MM.1S (cell line): ENCODE data around the gene PHLPP2.

ENCODE experiments used
- DNase-seq: peaks from one replicate; pipeline ENCODE4 v3.0.0-alpha.2; 2015
- H2AFZ ChIP-seq: fragments of 300-600 bp; sonication (generic); 2 replicates; pipeline ENCODE4 v1.6.0; 2016; ENCODE audit warnings: antibody characterized with exemption, low read length
- H3F3A ChIP-seq: fragments of 300-600 bp; sonication (generic); 2 replicates; pipeline ENCODE4 v1.6.1; 2016; ENCODE audit warnings: mild to moderate bottlenecking, antibody characterized with exemption, low read length, moderate library complexity, mixed read lengths; ENCODE audit not compliant: insufficient read depth
- H3K27ac ChIP-seq: fragments of 300-600 bp; sonication (generic); 2 replicates; pipeline ENCODE4 v1.5.1; 2016; ENCODE audit warnings: mild to moderate bottlenecking, low read length
- H3K27me3 ChIP-seq: fragments of 300-600 bp; sonication (generic); replicated peaks from 2 replicates; pipeline ENCODE4 v1.6.0; 2016; ENCODE audit warnings: low read length; ENCODE audit not compliant: insufficient read depth
- H3K36me3 ChIP-seq: fragments of 300-600 bp; sonication (generic); replicated peaks from 2 replicates; pipeline ENCODE4 v1.6.1; 2016; ENCODE audit warnings: mild to moderate bottlenecking, low read length, mixed read lengths; ENCODE audit not compliant: insufficient read depth
- H3K4me1 ChIP-seq: fragments of 300-600 bp; sonication (generic); 2 replicates; pipeline ENCODE4 v1.6.1; 2016; ENCODE audit warnings: low read length, mixed read lengths
- H3K4me2 ChIP-seq: fragments of 300-600 bp; sonication (generic); 2 replicates; pipeline ENCODE4 v1.6.0; 2016; ENCODE audit warnings: low read depth, low read length
- H3K4me3 ChIP-seq: fragments of 300-600 bp; sonication (generic); 2 replicates; pipeline ENCODE4 v1.5.1; 2016; ENCODE audit warnings: low read length, mixed read lengths
- H3K79me2 ChIP-seq: fragments of 300-600 bp; sonication (generic); 2 replicates; pipeline ENCODE4 v1.6.1; 2016; ENCODE audit warnings: mixed run types, low read length, mixed read lengths
- H3K9ac ChIP-seq: fragments of 300-600 bp; sonication (generic); 2 replicates; pipeline ENCODE4 v1.6.1; 2016; ENCODE audit warnings: low read length, mixed read lengths
- H3K9me2 ChIP-seq: fragments of 300-600 bp; sonication (generic); replicated peaks from 2 replicates; pipeline ENCODE4 v1.6.1; 2016; ENCODE audit warnings: mild to moderate bottlenecking, low read length, mixed read lengths; ENCODE audit not compliant: insufficient read depth
- H3K9me3 ChIP-seq: fragments of 300-600 bp; sonication (generic); replicated peaks from 2 replicates; pipeline ENCODE4 v1.6.1; 2016; ENCODE audit warnings: mild to moderate bottlenecking, low read length, mixed read lengths; ENCODE audit not compliant: insufficient read depth
- H4K20me1 ChIP-seq: fragments of 300-600 bp; sonication (generic); 2 replicates; pipeline ENCODE4 v1.6.1; 2016; ENCODE audit warnings: mild to moderate bottlenecking, low read length, moderate library complexity, mixed read lengths; ENCODE audit not compliant: insufficient read depth
- CTCF ChIP-seq: fragments of 300-600 bp; sonication (generic); IDR thresholded peaks from 2 replicates; pipeline ENCODE4 v1.5.1; 2016; ENCODE audit warnings: antibody characterized with exemption, low read length, mixed read lengths
- EZH2 ChIP-seq: fragments of 300-600 bp; sonication (generic); optimal IDR thresholded peaks from 2 replicates; pipeline ENCODE3; 2017; ENCODE audit warnings: low read depth, mild to moderate bottlenecking, antibody characterized with exemption, low read length, mixed read lengths
- EZH2phosphoT487 ChIP-seq: fragments of 300-600 bp; sonication (generic); IDR thresholded peaks from 2 replicates; pipeline ENCODE4 v1.6.1; 2018; ENCODE audit warnings: antibody characterized with exemption, low read length

Gene PHLPP2

DNA sequence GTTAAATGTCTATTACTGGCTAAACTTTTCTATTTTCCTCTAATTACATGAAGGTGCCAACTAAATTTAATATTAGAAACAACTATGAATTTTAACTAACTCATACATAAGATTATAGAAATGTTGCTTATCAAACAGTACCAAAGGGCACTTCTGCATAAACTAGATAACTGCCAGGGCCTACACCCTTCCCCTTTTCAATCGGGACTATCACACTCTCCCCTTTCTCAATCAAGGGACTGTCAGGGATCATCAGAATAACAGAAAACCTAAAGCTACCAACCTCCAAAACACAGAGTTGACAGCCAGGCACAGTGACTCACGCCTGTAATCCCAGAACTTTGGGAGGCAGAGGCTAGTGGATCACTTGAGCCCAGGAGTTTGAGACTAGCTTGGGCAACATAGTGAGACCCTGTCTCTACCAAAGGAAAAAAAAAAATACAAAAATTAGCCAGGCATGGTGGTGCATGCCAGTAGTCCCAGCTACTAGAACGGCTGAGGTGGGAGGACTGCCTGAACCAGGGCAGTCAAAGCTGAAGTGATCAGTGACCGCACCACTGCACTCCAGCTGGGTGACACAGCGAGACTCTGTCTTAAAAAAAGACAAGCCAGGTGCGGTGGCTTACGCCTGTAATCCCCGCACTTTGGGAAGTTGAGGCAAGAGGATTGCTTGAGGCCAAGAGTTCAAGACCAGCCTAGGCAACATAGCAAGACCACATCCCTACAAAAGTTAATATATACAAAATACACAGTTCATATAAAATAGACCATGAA is 3.2 kb upstream of the PHLPP2 start:
- no peak for TF ChIP-seq EZH2phosphoT487
- no peak for DNase-seq
- no peak overlapping the region for H3K9ac ChIP-seq

GRCh38 chr16:71726476-71727315 is 2.2 kb upstream of the PHLPP2 start:
- Histone ChIP-seq H3F3A (peaks cover 21% of the 10 kb centered on the region), H3K9me2 (no peaks in the 10 kb centered on the region), H3K4me3 (no peak overlapping the region), H3K4me1 (peaks cover 24% of the 10 kb centered on the region), H2AFZ (no peak overlapping the region), H3K27ac (no peak overlapping the region), H3K9me3 (no peaks in the 10 kb centered on the region), H3K9ac (no peak overlapping the region), H3K79me2 (peaks cover 9% of the 10 kb centered on the region), H4K20me1 (no peaks in the 10 kb centered on the region), H3K4me2 (no peak overlapping the region), H3K36me3 (0 out of 2 replicates have a peak, but pooled peaks cover under 1% of the 10 kb centered on the region), H3K27me3 (no peaks in the 10 kb centered on the region)
- TF ChIP-seq CTCF (no peak), EZH2phosphoT487 (no peak), EZH2 (no peak)
- DNase-seq: no peak

More for the DNA sequence above, 3.2 kb upstream of the PHLPP2 start:
- Histone ChIP-seq H3K9me3 (no peaks in the 10 kb centered on the region), H3K36me3 (0 out of 2 replicates have a peak, but pooled peaks cover 8% of the 10 kb centered on the region), H3K27ac (no peak overlapping the region), H3K4me2 (no peak overlapping the region), H2AFZ (no peak overlapping the region), H3K4me1 (peaks cover 17% of the 10 kb centered on the region), H4K20me1 (no peaks in the 10 kb centered on the region), H3K9me2 (no peaks in the 10 kb centered on the region), H3K79me2 (no peaks in the 10 kb centered on the region), H3F3A (peaks cover 15% of the 10 kb centered on the region), H3K4me3 (no peak overlapping the region), H3K27me3 (no peaks in the 10 kb centered on the region)

DNA sequence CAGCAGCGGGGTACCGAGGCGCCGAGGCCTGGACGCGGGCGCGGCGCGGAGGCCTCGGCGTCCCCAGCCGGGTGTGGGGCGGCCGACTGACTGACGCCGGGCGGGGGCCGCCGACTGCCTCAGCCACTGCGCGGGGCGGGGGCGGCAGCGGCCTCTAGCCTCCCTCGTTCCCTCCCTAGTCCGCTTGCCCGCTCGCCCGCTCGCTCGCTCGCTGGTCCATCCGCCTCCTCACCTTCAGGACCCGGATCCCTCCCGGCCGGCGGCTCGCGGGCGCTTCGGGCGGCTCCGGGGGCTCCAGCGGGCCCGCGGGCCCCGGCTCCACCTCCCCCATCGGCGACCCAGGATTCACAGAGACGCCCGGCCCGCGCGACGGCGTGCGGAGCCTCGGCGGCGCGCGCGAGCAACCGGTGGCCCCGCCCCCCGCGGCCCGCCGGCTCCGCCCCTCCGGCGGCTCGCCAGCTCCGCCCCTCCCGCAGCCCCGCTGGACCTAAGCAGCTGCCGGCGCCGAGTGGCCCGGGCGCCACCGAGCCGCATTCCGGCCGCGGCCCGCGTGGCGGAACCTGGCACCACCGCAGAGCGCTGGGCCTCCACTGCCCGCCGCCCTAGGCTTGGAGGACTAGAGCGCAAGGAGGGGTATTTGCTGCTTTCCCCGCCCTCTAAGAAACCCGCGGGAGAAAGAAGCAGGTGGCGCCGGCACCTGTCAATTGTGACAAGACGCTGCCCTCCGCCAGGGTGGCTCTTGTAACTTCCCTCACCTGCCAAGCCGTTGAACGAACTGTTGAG is 773 bp downstream of the PHLPP2 start:
- Histone ChIP-seq H3K4me1 (peaks cover 24% of the 10 kb centered on the region), H3K27ac (peak overlapping the region; percentile 78), H3K9ac (peak overlapping the region; percentile 65; the same call in 1 of the 2 replicates), H2AFZ (peak overlapping the region; percentile 91), H4K20me1 (no peaks in the 10 kb centered on the region), H3F3A (peaks cover 21% of the 10 kb centered on the region), H3K9me2 (no peaks in the 10 kb centered on the region), H3K27me3 (no peaks in the 10 kb centered on the region), H3K4me3 (peak overlapping the region; percentile 62), H3K79me2 (peaks cover 35% of the 10 kb centered on the region), H3K36me3 (no peaks in the 10 kb centered on the region), H3K4me2 (peak overlapping the region; percentile 88), H3K9me3 (no peaks in the 10 kb centered on the region)
- TF ChIP-seq CTCF: no peak
- TF ChIP-seq EZH2: no peak
- no peak for TF ChIP-seq EZH2phosphoT487
- peak; percentile 93 for DNase-seq
